ENCODE data around the gene RIPPLY3.

DNA sequence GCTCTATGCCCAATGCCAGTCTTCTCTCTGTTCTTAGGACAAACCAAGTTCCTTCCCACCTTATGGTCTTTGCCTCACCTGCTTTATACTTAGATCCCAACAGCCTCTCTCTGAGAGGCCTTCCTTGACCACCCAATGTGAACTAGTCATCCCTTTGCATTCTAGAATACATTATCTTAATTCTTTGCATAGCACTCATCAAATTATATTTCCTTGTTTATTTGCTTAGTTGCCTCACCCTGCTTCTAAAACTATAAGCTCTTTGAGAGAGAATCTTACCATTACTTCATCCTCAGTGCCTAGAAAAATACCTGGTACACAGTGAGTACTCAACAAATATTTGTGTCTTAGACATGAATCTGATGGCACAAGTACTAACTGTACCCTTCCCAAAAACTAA lies 58.3 kb downstream of the RIPPLY3 start:
- TF ChIP-seq TAF1 (IDR thresholded peaks at IDR 0.05; ENCODE audit: borderline replicate concordance, insufficient read depth, low read length) (no peak), REST (IDR thresholded peaks at IDR 0.05; ENCODE audit: insufficient read depth in 1 of 2, low read depth in 2 of 2, low read length in 2 of 2) (no peak), SIN3A (IDR thresholded peaks at IDR 0.05; ENCODE audit: borderline replicate concordance, insufficient read depth, low read length) (no peak), POLR2AphosphoS5 (IDR thresholded peaks at IDR 0.05; ENCODE audit: low read depth, low read length) (no peak)

Data from PFSK-1 (cell line).